HepG2 (cell line): Measurements from ENCODE around the gene SLC34A3. TPM values are rescaled to one million over a fixed set of nuclear protein-coding genes. Genes with fewer than 3 reads are reported as not detected.

Experiments used
- ESRRA ChIP-seq: sonication (generic); formaldehyde crosslinking; IDR thresholded peaks from 2 replicates; pipeline ENCODE4 v1.5.1; 2020; ENCODE audit warnings: mild to moderate bottlenecking, low read depth, missing genetic modification reagents
- GMEB1 ChIP-seq: sonication (generic); formaldehyde crosslinking; IDR thresholded peaks from 2 replicates; pipeline ENCODE4 v1.5.1; 2020; ENCODE audit warnings: missing genetic modification reagents, mild to moderate bottlenecking, borderline replicate concordance
- HOXA7 ChIP-seq: sonication (generic); formaldehyde crosslinking; IDR thresholded peaks from 2 replicates; pipeline ENCODE4 v1.8.1; 2022; ENCODE audit warnings: mild to moderate bottlenecking, missing genetic modification reagents, moderate library complexity
- KLF6 ChIP-seq: IDR thresholded peaks from 2 replicates; pipeline ENCODE4 v1.8.0; 2016; ENCODE audit warnings: missing biosample characterization, missing genetic modification reagents
- MXD1 ChIP-seq: sonication (generic); formaldehyde crosslinking; IDR thresholded peaks from 2 replicates; pipeline ENCODE4 v1.4.0; 2020; ENCODE audit warnings: mild to moderate bottlenecking, missing genetic modification reagents
- NFIC ChIP-seq: IDR thresholded peaks from 2 replicates; pipeline ENCODE4 v1.6.1; 2012; ENCODE audit warnings: mild to moderate bottlenecking, low read length, inconsistent platforms
- TAF1 ChIP-seq: sonication (generic); formaldehyde crosslinking; IDR thresholded peaks from 2 replicates; pipeline ENCODE4 v1.4.0; 2020; ENCODE audit warnings: missing genetic modification reagents
- TRIM24 ChIP-seq: sonication (generic); formaldehyde crosslinking; IDR thresholded peaks from 2 replicates; pipeline ENCODE4 v1.8.0; 2022; ENCODE audit warnings: mild to moderate bottlenecking, missing genetic modification reagents
- ZBTB43 ChIP-seq: sonication (generic); formaldehyde crosslinking; conservative IDR thresholded peaks from 2 replicates; pipeline ENCODE4 v1.4.0; 2020; ENCODE audit warnings: missing genetic modification reagents
- ZFP36L1 ChIP-seq: sonication (generic); formaldehyde crosslinking; IDR thresholded peaks from 2 replicates; pipeline ENCODE4 v1.8.0; 2022; ENCODE audit warnings: mild to moderate bottlenecking, missing genetic modification reagents, moderate library complexity
- ZNF512 ChIP-seq: sonication (generic); formaldehyde crosslinking; IDR thresholded peaks from 2 replicates; pipeline ENCODE4 v1.4.0; 2020; ENCODE audit warnings: mild to moderate bottlenecking, missing genetic modification reagents
- ZNF605 ChIP-seq: sonication (generic); formaldehyde crosslinking; IDR thresholded peaks from 2 replicates; pipeline ENCODE4 v1.8.0; 2022; ENCODE audit warnings: mild to moderate bottlenecking, missing genetic modification reagents
- ZNF792 ChIP-seq: IDR thresholded peaks from 2 replicates; pipeline ENCODE4 v1.6.1; 2016
- ZSCAN25 ChIP-seq: sonication (generic); formaldehyde crosslinking; IDR thresholded peaks from 2 replicates; pipeline ENCODE4 v1.8.0; 2022; ENCODE audit warnings: mild to moderate bottlenecking, missing genetic modification reagents
- ZUFSP ChIP-seq: sonication (generic); formaldehyde crosslinking; IDR thresholded peaks from 2 replicates; pipeline ENCODE4 v1.9.0; 2021; ENCODE audit warnings: missing genetic modification reagents, mild to moderate bottlenecking, borderline replicate concordance
- polyA plus RNA-seq, 8 experiments: library from polyadenylated mRNA; depleted of rRNA in 3 of 8; stranded (reverse) in 7 of 8; unstranded in 1 of 8; fragments of >200 nt; fragmentation: Illumina TruSeq in 4 of 8; extraction: Trizol in 4 of 8; gene quantifications; 2 replicates each; pipeline versions ENCODE4 v1.2.1 to v1.2.3, GENCODE V29; 2011 to 2016; ENCODE audit warnings: low read depth in 4 of 8, missing spikeins in 1 of 8, mixed read lengths in 1 of 8; ENCODE audit not compliant: insufficient read depth in 1 of 8
- total RNA-seq, 5 experiments: library from RNA; depleted of rRNA; stranded (reverse); fragments of >200 nt; fragmentation: Illumina TruSeq; extraction: Trizol; gene quantifications; 2 replicates each; pipeline ENCODE4 v1.2.3, GENCODE V29; 2016; ENCODE audit warnings: low read depth in 1 of 5
- TF ChIP-seq, protein P1 (sequence below): sonication (generic); formaldehyde crosslinking; IDR thresholded peaks from 2 replicates; pipeline ENCODE4 v1.5.1; 2020; ENCODE audit warnings: mild to moderate bottlenecking, missing genetic modification reagents, borderline replicate concordance

Gene SLC34A3
- total and polyA plus RNA-seq, 2 of the 13 experiments (the other 11 are each of a cell fraction or from before 2014, with no cell fraction given) = 0.07 to 1.0 TPM

GRCh38 chr9:137254624-137255447 lies 24.1 kb downstream of the SLC34A3 start, which contains the start of gene NELFB (continued):
- TF ChIP-seq GMEB1 (peak; percentile 46), ZUFSP (no peak), ZNF605 (no peak), ZNF512 (CRISPR knock-in tag) (no peak), ZFP36L1 (CRISPR knock-in tag) (0 out of 2 replicates have a peak, but pooled peaks have one; percentile 28), ZBTB43 (0 out of 2 replicates have a peak, but pooled peaks have one; percentile 36), ZSCAN25 (CRISPR knock-in tag) (no peak; the same call in 1 of the 2 replicates), ZNF792 (no peak), NFIC (no peak), MXD1 (CRISPR knock-in tag) (peak; percentile 38; the same call in 1 of the 2 replicates), ESRRA (CRISPR knock-in tag) (peak; percentile 61; the same call in 1 of the 2 replicates), HOXA7 (no peak), TAF1 (CRISPR knock-in tag) (peak; percentile 73), TRIM24 (CRISPR knock-in tag) (no peak), KLF6 (peak; percentile 33; the same call in 1 of the 2 replicates)
- TF ChIP-seq, protein P1, sequence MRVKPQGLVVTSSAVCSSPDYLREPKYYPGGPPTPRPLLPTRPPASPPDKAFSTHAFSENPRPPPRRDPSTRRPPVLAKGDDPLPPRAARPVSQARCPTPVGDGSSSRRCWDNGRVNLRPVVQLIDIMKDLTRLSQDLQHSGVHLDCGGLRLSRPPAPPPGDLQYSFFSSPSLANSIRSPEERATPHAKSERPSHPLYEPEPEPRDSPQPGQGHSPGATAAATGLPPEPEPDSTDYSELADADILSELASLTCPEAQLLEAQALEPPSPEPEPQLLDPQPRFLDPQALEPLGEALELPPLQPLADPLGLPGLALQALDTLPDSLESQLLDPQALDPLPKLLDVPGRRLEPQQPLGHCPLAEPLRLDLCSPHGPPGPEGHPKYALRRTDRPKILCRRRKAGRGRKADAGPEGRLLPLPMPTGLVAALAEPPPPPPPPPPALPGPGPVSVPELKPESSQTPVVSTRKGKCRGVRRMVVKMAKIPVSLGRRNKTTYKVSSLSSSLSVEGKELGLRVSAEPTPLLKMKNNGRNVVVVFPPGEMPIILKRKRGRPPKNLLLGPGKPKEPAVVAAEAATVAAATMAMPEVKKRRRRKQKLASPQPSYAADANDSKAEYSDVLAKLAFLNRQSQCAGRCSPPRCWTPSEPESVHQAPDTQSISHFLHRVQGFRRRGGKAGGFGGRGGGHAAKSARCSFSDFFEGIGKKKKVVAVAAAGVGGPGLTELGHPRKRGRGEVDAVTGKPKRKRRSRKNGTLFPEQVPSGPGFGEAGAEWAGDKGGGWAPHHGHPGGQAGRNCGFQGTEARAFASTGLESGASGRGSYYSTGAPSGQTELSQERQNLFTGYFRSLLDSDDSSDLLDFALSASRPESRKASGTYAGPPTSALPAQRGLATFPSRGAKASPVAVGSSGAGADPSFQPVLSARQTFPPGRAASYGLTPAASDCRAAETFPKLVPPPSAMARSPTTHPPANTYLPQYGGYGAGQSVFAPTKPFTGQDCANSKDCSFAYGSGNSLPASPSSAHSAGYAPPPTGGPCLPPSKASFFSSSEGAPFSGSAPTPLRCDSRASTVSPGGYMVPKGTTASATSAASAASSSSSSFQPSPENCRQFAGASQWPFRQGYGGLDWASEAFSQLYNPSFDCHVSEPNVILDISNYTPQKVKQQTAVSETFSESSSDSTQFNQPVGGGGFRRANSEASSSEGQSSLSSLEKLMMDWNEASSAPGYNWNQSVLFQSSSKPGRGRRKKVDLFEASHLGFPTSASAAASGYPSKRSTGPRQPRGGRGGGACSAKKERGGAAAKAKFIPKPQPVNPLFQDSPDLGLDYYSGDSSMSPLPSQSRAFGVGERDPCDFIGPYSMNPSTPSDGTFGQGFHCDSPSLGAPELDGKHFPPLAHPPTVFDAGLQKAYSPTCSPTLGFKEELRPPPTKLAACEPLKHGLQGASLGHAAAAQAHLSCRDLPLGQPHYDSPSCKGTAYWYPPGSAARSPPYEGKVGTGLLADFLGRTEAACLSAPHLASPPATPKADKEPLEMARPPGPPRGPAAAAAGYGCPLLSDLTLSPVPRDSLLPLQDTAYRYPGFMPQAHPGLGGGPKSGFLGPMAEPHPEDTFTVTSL (CRISPR knock-in tag) = no peak
